ENCODE measurements around the gene GAS7.

DNA sequence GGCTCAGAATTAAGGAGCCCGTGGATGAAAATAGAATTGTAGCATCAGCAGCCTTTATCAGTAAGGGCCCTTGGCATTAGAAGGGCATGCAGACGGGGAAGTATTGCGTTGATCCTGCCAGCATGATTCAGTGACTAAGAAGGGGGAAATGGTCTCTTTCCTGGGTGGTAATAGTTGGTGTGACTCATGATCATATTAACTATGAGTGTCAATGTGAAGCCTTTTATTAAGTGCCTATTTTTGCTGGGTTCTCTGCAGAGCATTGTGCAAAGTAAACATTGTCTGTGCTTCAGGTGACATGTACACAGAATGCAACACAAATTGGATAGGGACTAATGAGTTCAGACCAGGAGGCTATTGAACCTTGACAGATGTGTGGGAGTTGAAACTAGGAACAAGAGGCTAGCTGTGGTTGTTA is 317.8 kb downstream of the GAS7 start:
- no peak for TF ChIP-seq ZFP3 (CRISPR knock-in tag; IDR thresholded peaks at IDR 0.05)
- TF ChIP-seq BACH2 (CRISPR knock-in tag; IDR thresholded peaks at IDR 0.05; ENCODE audit: borderline replicate concordance) = no peak
- TF ChIP-seq ESRRG (CRISPR knock-in tag; IDR thresholded peaks at IDR 0.05) = no peak
- TF ChIP-seq, protein P1, sequence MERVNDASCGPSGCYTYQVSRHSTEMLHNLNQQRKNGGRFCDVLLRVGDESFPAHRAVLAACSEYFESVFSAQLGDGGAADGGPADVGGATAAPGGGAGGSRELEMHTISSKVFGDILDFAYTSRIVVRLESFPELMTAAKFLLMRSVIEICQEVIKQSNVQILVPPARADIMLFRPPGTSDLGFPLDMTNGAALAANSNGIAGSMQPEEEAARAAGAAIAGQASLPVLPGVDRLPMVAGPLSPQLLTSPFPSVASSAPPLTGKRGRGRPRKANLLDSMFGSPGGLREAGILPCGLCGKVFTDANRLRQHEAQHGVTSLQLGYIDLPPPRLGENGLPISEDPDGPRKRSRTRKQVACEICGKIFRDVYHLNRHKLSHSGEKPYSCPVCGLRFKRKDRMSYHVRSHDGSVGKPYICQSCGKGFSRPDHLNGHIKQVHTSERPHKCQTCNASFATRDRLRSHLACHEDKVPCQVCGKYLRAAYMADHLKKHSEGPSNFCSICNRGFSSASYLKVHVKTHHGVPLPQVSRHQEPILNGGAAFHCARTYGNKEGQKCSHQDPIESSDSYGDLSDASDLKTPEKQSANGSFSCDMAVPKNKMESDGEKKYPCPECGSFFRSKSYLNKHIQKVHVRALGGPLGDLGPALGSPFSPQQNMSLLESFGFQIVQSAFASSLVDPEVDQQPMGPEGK (CRISPR knock-in tag; IDR thresholded peaks at IDR 0.05; ENCODE audit: borderline replicate concordance) = no peak
- no peak for TF ChIP-seq TCF4 (CRISPR knock-in tag; IDR thresholded peaks at IDR 0.05; ENCODE audit: borderline replicate concordance)
- TF ChIP-seq PPARA (CRISPR knock-in tag; IDR thresholded peaks at IDR 0.05; ENCODE audit: borderline replicate concordance) = no peak
- no peak for TF ChIP-seq ZNF8 (CRISPR knock-in tag; IDR thresholded peaks at IDR 0.05)
- no peak for TF ChIP-seq RARB (CRISPR knock-in tag; IDR thresholded peaks at IDR 0.05)
- no peak for TF ChIP-seq ZFP30 (CRISPR knock-in tag; IDR thresholded peaks at IDR 0.05)
- TF ChIP-seq ZNF565 (CRISPR knock-in tag; conservative IDR thresholded peaks at IDR 0.05; ENCODE audit: low read depth) = no peak
- TF ChIP-seq SNAI2 (CRISPR knock-in tag; IDR thresholded peaks at IDR 0.05) = no peak
- no peak for TF ChIP-seq ARNTL (CRISPR knock-in tag; IDR thresholded peaks at IDR 0.05; ENCODE audit: borderline replicate concordance, low read depth)
